A549 treated with CORT108297 at 1 μM for 4 hours (cell line): Measurements from ENCODE around the gene ARL9. TPM values are rescaled to one million over a fixed set of nuclear protein-coding genes. Genes with fewer than 3 reads are reported as not detected.

Experiments used
- total RNA-seq: library from RNA; stranded (reverse); fragments of 200-300 nt; extraction: Qiagen RNA extraction; gene quantifications from 5 replicates; pipeline ENCODE4 v1.2.3, GENCODE V29; 2022

The ARL9 gene
- 0.07 TPM in 1 of 5 replicates, not detected in the others for total RNA-seq

GRCh38 chr4:56505269-56506130, at the start of gene ARL9:
TSS of gene ARL9 (plus strand) at chr4:56505791. CDS start at chr4:56505863, 72 bp downstream.

GRCh38 chr4:56467284-56468096, 38.1 kb upstream of the ARL9 start, which contains the start of gene SRP72:
TSS of gene SRP72 (plus strand) at chr4:56467617. CDS start at chr4:56467636, 19 bp downstream.

Other genes starting within 250 kb of the ARL9 start
- 2.3 to 3.9 TPM (median 3.6 TPM) in 5 replicates for gene AASDH, start 118.3 kb upstream of the ARL9 start, total RNA-seq
- gene PPAT, start 70.2 kb upstream of the ARL9 start, total RNA-seq = 17.1 to 21.9 TPM (median 19.5 TPM) in 5 replicates
- 123 to 158 TPM (median 127 TPM) in 5 replicates for gene PAICS, start 69.5 kb upstream of the ARL9 start, total RNA-seq
- gene SRP72, start 38.2 kb upstream of the ARL9 start, total RNA-seq = 41.3 to 54.1 TPM (median 47.0 TPM) in 5 replicates
- gene HOPX, start 175.5 kb downstream of the ARL9 start, total RNA-seq = not detected in 5 replicates